T-helper 2 cell (primary cell): Measurements from ENCODE around the gene ESAM.

Experiments
- DNase-seq, 5 experiments: peaks; one replicate each; pipeline versions ENCODE4 v3.0.0 to v3.0.0-alpha.2; 2012 to 2022

The ESAM gene

GRCh38 chr11:124727474-124727873 is 34.6 kb downstream of the ESAM start:
- no peak for DNase-seq

- DNase-seq = no peak
Measured at GRCh38 chr11:124725719-124726105, 36.4 kb downstream of the ESAM start.

- DNase-seq = no peak
Measured at GRCh38 chr11:124724979-124725718, 36.9 kb downstream of the ESAM start.

GRCh38 chr11:124722176-124722575 is 39.9 kb downstream of the ESAM start:
- DNase-seq = no peak

GRCh38 chr11:124719534-124719933 is 42.6 kb downstream of the ESAM start:
- no peak for DNase-seq

GRCh38 chr11:124718801-124719200 is 43.3 kb downstream of the ESAM start:
- no peak for DNase-seq

- DNase-seq = peak in 2 of 5 experiments; percentile 15 to 44
Measured at GRCh38 chr11:124717786-124718651, 44.1 kb downstream of the ESAM start.

GRCh38 chr11:124717421-124717785 is 44.7 kb downstream of the ESAM start:
- no peak for DNase-seq

- no peak for DNase-seq
Measured at GRCh38 chr11:124716591-124716990, 45.5 kb downstream of the ESAM start.

GRCh38 chr11:124712392-124712791 is 49.7 kb downstream of the ESAM start:
- no peak for DNase-seq

- DNase-seq = no peak
Measured at GRCh38 chr11:124707829-124708228, 54.3 kb downstream of the ESAM start.
